Measurements from ENCODE around the gene UGT1A1. TPM values are rescaled to one million over a fixed set of nuclear protein-coding genes. Genes with fewer than 3 reads are reported as not detected.

UGT1A1 gene
- total RNA-seq, 1 donor from 2014 or later, result 0.98 TPM

GRCh38 chr2:233803292-233803911 is 43.3 kb downstream of the UGT1A1 start:
- intact Hi-C loops (cut with DNase I), result no loop called here
- H3K27ac ChIP-seq, result no peak overlapping the region
- no peak for TF ChIP-seq CTCF (IDR thresholded peaks at IDR 0.05)
- no peak for TF ChIP-seq POLR2A (IDR thresholded peaks at IDR 0.05)
- TF ChIP-seq POLR2AphosphoS5 (IDR thresholded peaks at IDR 0.05; ENCODE audit: insufficient read depth in 1 of 2, low read depth in 1 of 2), result no peak
- H3K4me1 ChIP-seq, result no peaks in the 10 kb centered on the region
- H3K27me3 ChIP-seq, result no peaks in the 10 kb centered on the region
- H3K9me3 ChIP-seq, result no peaks in the 10 kb centered on the region
- no peak overlapping the region for H3K4me3 ChIP-seq
- no peaks in the 10 kb centered on the region for H3K36me3 ChIP-seq
- DNase-seq (ENCODE audit: extremely low spot score in 2 of 2), result no peak

- Histone ChIP-seq H3K4me1 (no peaks in the 10 kb centered on the region), H3K4me3 (no peak overlapping the region), H3K27me3 (no peaks in the 10 kb centered on the region), H3K36me3 (no peaks in the 10 kb centered on the region), H3K9me3 (no peaks in the 10 kb centered on the region), H3K27ac (no peak overlapping the region)
- intact Hi-C loops (cut with DNase I), result no loop called here
- TF ChIP-seq POLR2A (IDR thresholded peaks at IDR 0.05) (no peak), CTCF (IDR thresholded peaks at IDR 0.05) (no peak)
- DNase-seq (ENCODE audit: extremely low spot score in 2 of 2), result peak in 1 of 2 donors; percentile 77
Observed at GRCh38 chr2:233803994-233804393, 43.9 kb downstream of the UGT1A1 start.

- intact Hi-C loops (cut with DNase I), result no loop called here
- no peaks in the 10 kb centered on the region for H3K9me3 ChIP-seq
- no peak overlapping the region for H3K4me3 ChIP-seq
- no peaks in the 10 kb centered on the region for H3K27me3 ChIP-seq
- no peak overlapping the region for H3K27ac ChIP-seq
- no peaks in the 10 kb centered on the region for H3K36me3 ChIP-seq
- no peaks in the 10 kb centered on the region for H3K4me1 ChIP-seq
- TF ChIP-seq POLR2A (IDR thresholded peaks at IDR 0.05) (no peak), CTCF (IDR thresholded peaks at IDR 0.05) (no peak), POLR2AphosphoS5 (IDR thresholded peaks at IDR 0.05; ENCODE audit: insufficient read depth in 1 of 2, low read depth in 1 of 2) (no peak)
- DNase-seq (ENCODE audit: extremely low spot score in 2 of 2), result peak in 1 of 2 donors; percentile 79
Observed at GRCh38 chr2:233807215-233807865, 47.3 kb downstream of the UGT1A1 start.

GRCh38 chr2:233807966-233808935 is 48.2 kb downstream of the UGT1A1 start:
- no peaks in the 10 kb centered on the region for H3K9me3 ChIP-seq
- intact Hi-C loops (cut with DNase I), result no loop called here
- H3K36me3 ChIP-seq, result no peaks in the 10 kb centered on the region
- H3K4me1 ChIP-seq, result no peaks in the 10 kb centered on the region
- H3K27ac ChIP-seq, result no peak overlapping the region
- H3K27me3 ChIP-seq, result no peaks in the 10 kb centered on the region
- DNase-seq (ENCODE audit: extremely low spot score in 2 of 2), result peak in 1 of 2 donors; percentile 58
- TF ChIP-seq POLR2AphosphoS5 (IDR thresholded peaks at IDR 0.05; ENCODE audit: insufficient read depth in 1 of 2, low read depth in 1 of 2) (no peak), POLR2A (IDR thresholded peaks at IDR 0.05) (no peak), CTCF (IDR thresholded peaks at IDR 0.05) (no peak)
- H3K4me3 ChIP-seq, result no peak overlapping the region

Data from vagina (tissue), 2 donors.